HCT116 (cell line): ENCODE measurements around the gene EPB41L5. TPM values are rescaled to one million over a fixed set of nuclear protein-coding genes. Genes with fewer than 3 reads are reported as not detected.

Source experiments
- ATAC-seq: fragments of 200-7000 bp; cut with Tn5 transposase; 2 replicates; pipeline ENCODE4 v1.9.1; 2020; ENCODE audit warnings: mild to moderate bottlenecking, moderate library complexity
- BruUV-seq: library from RNA; stranded (reverse); fragments of 400-500 nt; replicated peaks from 2 replicates; lab custom pipeline; 2021; lab: Mats Ljungman, UMichigan
- CTCF ChIA-PET: fragments of 300-600 bp; sonication (Branson Sonifier 250); formaldehyde crosslinking; loops from one replicate; lab custom pipeline; 2021; ENCODE audit warnings: antibody characterized with exemption; lab: Charles Lee
- POLR2A ChIA-PET: fragments of 300-600, 350-600 bp; sonication (Branson Sonifier 250); formaldehyde crosslinking; loops from one replicate; lab custom pipeline; 2021; ENCODE audit warnings: antibody characterized with exemption; lab: Charles Lee
- RAD21 ChIA-PET, 2 experiments: fragments of 300-600 bp; sonication (Branson Sonifier 250); formaldehyde crosslinking; loops; one replicate each; lab custom pipeline; 2023; ENCODE audit warnings: low total read pairs in 2 of 2; ENCODE audit not compliant: uncharacterized antibody in 2 of 2, unreplicated experiment in 2 of 2, low non-redundant PET in 1 of 2; lab: Charles Lee
- DNase-seq: peaks from one replicate; pipeline ENCODE4 v3.0.0-alpha.2; 2010; ENCODE audit warnings: low read depth, low spot score
- H2AFZ ChIP-seq: fragments of 200-600 bp; shearing (Covaris generic), sonication (generic); 2 replicates; pipeline ENCODE4 v1.6.1; 2017; ENCODE audit warnings: low read depth, mixed run types, mixed read lengths, antibody characterized with exemption, low read length; ENCODE audit not compliant: poor library complexity, severe bottlenecking
- H3K27ac ChIP-seq: 2 replicates; pipeline ENCODE4 v1.5.1; 2012; ENCODE audit warnings: low read depth, low read length
- H3K27me3 ChIP-seq: fragments of 200-600 bp; sonication (generic); 2 replicates; pipeline ENCODE4 v1.6.1; 2016; ENCODE audit warnings: mixed run types, low read length, mixed read lengths; ENCODE audit not compliant: insufficient read depth
- H3K36me3 ChIP-seq, 2 experiments: fragments of 200-500 bp in 1 of 2; fragments of 200-600 bp in 1 of 2; sonication (Bioruptor generic) in 1 of 2; sonication (generic) in 1 of 2; 2 replicates each; pipeline versions ENCODE4 v1.5.1 to v1.6.1; 2014 to 2016; ENCODE audit warnings: low read length in 2 of 2, inconsistent platforms in 1 of 2, mixed read lengths in 1 of 2, mixed run types in 1 of 2; ENCODE audit not compliant: insufficient read depth in 2 of 2, control insufficient read depth in 1 of 2
- H3K4me1 ChIP-seq, 2 experiments: fragments of 200-600 bp in 1 of 2; sonication (generic) in 1 of 2; 2 replicates each; pipeline versions ENCODE4 v1.5.1 to v1.6.1; 2012 to 2017; ENCODE audit warnings: low read length in 2 of 2, inconsistent platforms in 1 of 2, mild to moderate bottlenecking in 1 of 2, mixed read lengths in 1 of 2, mixed run types in 1 of 2, moderate library complexity in 1 of 2; ENCODE audit not compliant: insufficient read depth in 2 of 2, control insufficient read depth in 1 of 2
- H3K4me2 ChIP-seq: fragments of 200-600 bp; sonication (generic); 2 replicates; pipeline ENCODE4 v1.6.1; 2017; ENCODE audit warnings: mixed run types, low read length, mixed read lengths
- H3K4me3 ChIP-seq, 2 experiments: fragments of 200-600 bp in 1 of 2; sonication (generic) in 1 of 2; replicated peaks in 1 of 2; 2 replicates each; pipeline ENCODE4 v1.5.1; 2011 to 2016; ENCODE audit warnings: low read length in 2 of 2, control low read depth in 1 of 2, low read depth in 1 of 2, mild to moderate bottlenecking in 1 of 2, mixed read lengths in 1 of 2, mixed run types in 1 of 2
- H3K79me2 ChIP-seq: fragments of 200-600 bp; sonication (generic); 2 replicates; pipeline ENCODE4 v1.6.1; 2017; ENCODE audit warnings: mild to moderate bottlenecking, mixed run types, low read length, moderate library complexity, mixed read lengths; ENCODE audit not compliant: insufficient read depth
- H3K9ac ChIP-seq: fragments of 200-600 bp; sonication (generic); 2 replicates; pipeline ENCODE4 v1.6.1; 2016; ENCODE audit warnings: low read length, mixed read lengths
- H3K9me2 ChIP-seq: fragments of 200-600 bp; sonication (generic), shearing (Covaris generic); 2 replicates; pipeline ENCODE4 v1.6.1; 2017; ENCODE audit warnings: mixed run types, mild to moderate bottlenecking, moderate library complexity; ENCODE audit not compliant: insufficient read depth
- H3K9me3 ChIP-seq, 2 experiments: fragments of 200-500 bp in 1 of 2; fragments of 200-600 bp in 1 of 2; sonication (Bioruptor generic) in 1 of 2; sonication (generic) in 1 of 2; 2 replicates each; pipeline ENCODE4 v1.6.1; 2014 to 2017; ENCODE audit warnings: low read length in 2 of 2, mixed read lengths in 2 of 2, inconsistent platforms in 1 of 2, low read depth in 1 of 2, mild to moderate bottlenecking in 1 of 2, mixed run types in 1 of 2, moderate library complexity in 1 of 2; ENCODE audit not compliant: control insufficient read depth in 1 of 2, insufficient read depth in 1 of 2
- H4K20me1 ChIP-seq: fragments of 200-600 bp; sonication (generic), shearing (Covaris generic); 2 replicates; pipeline ENCODE4 v1.6.1; 2017; ENCODE audit warnings: mixed run types, mild to moderate bottlenecking, moderate library complexity; ENCODE audit not compliant: insufficient read depth
- EGR1 ChIP-seq: IDR thresholded peaks from 2 replicates; pipeline ENCODE4 v1.6.1; 2012; ENCODE audit warnings: low read depth
- POLR2AphosphoS5 ChIP-seq: IDR thresholded peaks from 2 replicates; pipeline ENCODE4 v1.6.1; 2011; ENCODE audit warnings: mild to moderate bottlenecking, low read depth, low read length, moderate library complexity
- SIN3A ChIP-seq: IDR thresholded peaks from 2 replicates; pipeline ENCODE4 v1.6.1; 2012; ENCODE audit warnings: low read depth
- YY1 ChIP-seq: IDR thresholded peaks from 2 replicates; pipeline ENCODE4 v1.6.1; 2011; ENCODE audit warnings: low read length, low read depth, moderate library complexity, mild to moderate bottlenecking; ENCODE audit not compliant: insufficient replicate concordance; ENCODE audit errors: extremely low read depth
- ZNF274 ChIP-seq: fragments of 200-500 bp; sonication (Bioruptor generic); IDR thresholded peaks from 2 replicates; pipeline ENCODE4 v1.6.1; 2014; ENCODE audit warnings: mild to moderate bottlenecking, low read depth, low read length, inconsistent platforms
- intact Hi-C: fragments of 100-400 bp; cut with micrococcal nuclease; formaldehyde crosslinking; loops from 2 replicates; pipeline ENCODE4 v1.10.0; 2022
- total RNA-seq: library from RNA; stranded (reverse); gene quantifications from one replicate; pipeline ENCODE4 v1.2.1, GENCODE V29; 2021; ENCODE audit not compliant: unreplicated experiment
- TF ChIP-seq, protein P1 (sequence below), 3 experiments: fragments of 200-600 bp in 1 of 3; sonication (generic) in 1 of 3; IDR thresholded peaks in 2 of 3; conservative IDR thresholded peaks in 1 of 3; 2 replicates each; pipeline ENCODE4 v1.5.1; 2012 to 2017; ENCODE audit warnings: low read depth in 2 of 3, low read length in 2 of 3, antibody characterized with exemption in 1 of 3, borderline replicate concordance in 1 of 3, control low read depth in 1 of 3, mild to moderate bottlenecking in 1 of 3, mixed read lengths in 1 of 3, mixed run types in 1 of 3, moderate library complexity in 1 of 3; ENCODE audit not compliant: insufficient read depth in 1 of 3
- TF ChIP-seq, protein P2 (sequence below): IDR thresholded peaks from 2 replicates; pipeline ENCODE4 v1.6.1; 2012; ENCODE audit warnings: low read depth
- TF ChIP-seq, protein P3 (sequence below): IDR thresholded peaks from 2 replicates; pipeline ENCODE4 v1.6.1; 2012

Gene EPB41L5
- total RNA-seq, 1 experiment from 2014 or later = 14.7 TPM

- TF ChIP-seq YY1 = no peak
- TF ChIP-seq, protein P1, sequence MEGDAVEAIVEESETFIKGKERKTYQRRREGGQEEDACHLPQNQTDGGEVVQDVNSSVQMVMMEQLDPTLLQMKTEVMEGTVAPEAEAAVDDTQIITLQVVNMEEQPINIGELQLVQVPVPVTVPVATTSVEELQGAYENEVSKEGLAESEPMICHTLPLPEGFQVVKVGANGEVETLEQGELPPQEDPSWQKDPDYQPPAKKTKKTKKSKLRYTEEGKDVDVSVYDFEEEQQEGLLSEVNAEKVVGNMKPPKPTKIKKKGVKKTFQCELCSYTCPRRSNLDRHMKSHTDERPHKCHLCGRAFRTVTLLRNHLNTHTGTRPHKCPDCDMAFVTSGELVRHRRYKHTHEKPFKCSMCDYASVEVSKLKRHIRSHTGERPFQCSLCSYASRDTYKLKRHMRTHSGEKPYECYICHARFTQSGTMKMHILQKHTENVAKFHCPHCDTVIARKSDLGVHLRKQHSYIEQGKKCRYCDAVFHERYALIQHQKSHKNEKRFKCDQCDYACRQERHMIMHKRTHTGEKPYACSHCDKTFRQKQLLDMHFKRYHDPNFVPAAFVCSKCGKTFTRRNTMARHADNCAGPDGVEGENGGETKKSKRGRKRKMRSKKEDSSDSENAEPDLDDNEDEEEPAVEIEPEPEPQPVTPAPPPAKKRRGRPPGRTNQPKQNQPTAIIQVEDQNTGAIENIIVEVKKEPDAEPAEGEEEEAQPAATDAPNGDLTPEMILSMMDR (IDR thresholded peaks at IDR 0.05 in 2 of 3, conservative IDR thresholded peaks at IDR 0.05 in 1 of 3; ENCODE audit: borderline replicate concordance in 1 of 3, insufficient read depth in 1 of 3, low read depth in 2 of 3, low read length in 2 of 3) = no peak
Measured at GRCh38 chr2:120218181-120218580, 205.3 kb downstream of the EPB41L5 start (continued).

DNA sequence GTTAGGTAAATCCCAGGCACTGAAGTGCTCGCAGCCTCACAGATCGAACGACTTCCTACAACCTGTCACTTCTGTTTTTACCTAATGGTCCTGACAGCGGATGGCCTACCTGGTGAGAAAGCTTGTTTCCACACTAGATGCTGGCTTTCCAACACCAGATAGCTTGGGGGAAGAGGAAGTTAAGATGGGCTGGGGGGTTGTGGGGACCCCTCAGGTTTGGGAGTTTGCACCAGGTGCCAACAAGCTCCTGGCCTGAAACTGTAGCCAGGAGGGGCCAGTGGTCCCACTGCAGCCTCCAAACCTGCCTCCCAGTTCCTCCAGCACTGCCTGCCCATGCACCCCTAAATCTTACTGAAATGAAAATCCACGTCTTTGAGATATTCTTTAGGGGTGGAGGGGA is 206.4 kb downstream of the EPB41L5 start:
- no peak overlapping the region for H3K9ac ChIP-seq
- H3K79me2 ChIP-seq = peaks cover 26% of the 10 kb centered on the region
- RAD21 ChIA-PET = no interaction called here
- H3K4me2 ChIP-seq = no peak overlapping the region
- no TSS peak for BruUV-seq
- H2AFZ ChIP-seq = no peak overlapping the region
- peaks cover 6 to 27% of the 10 kb centered on the region in 2 experiments; a peak in 3 of 4 replicates for H3K4me1 ChIP-seq
- intact Hi-C loops = no loop called here
- DNase-seq (no peak), ATAC-seq (no peak)
- H3K27ac ChIP-seq = no peak overlapping the region
- no peaks in the 10 kb centered on the region for H3K27me3 ChIP-seq
- no peaks in the 10 kb centered on the region for H4K20me1 ChIP-seq
- no peaks in the 10 kb centered on the region for H3K9me2 ChIP-seq
- POLR2A ChIA-PET = no interaction called here
- no peaks in the 10 kb centered on the region for H3K9me3 ChIP-seq
- CTCF ChIA-PET = no interaction called here
- H3K36me3 ChIP-seq = peaks cover 0 to 7% of the 10 kb centered on the region in 2 experiments; a peak in 1 of 4 replicates
- H3K4me3 ChIP-seq = no peak overlapping the region
- TF ChIP-seq, protein P2, sequence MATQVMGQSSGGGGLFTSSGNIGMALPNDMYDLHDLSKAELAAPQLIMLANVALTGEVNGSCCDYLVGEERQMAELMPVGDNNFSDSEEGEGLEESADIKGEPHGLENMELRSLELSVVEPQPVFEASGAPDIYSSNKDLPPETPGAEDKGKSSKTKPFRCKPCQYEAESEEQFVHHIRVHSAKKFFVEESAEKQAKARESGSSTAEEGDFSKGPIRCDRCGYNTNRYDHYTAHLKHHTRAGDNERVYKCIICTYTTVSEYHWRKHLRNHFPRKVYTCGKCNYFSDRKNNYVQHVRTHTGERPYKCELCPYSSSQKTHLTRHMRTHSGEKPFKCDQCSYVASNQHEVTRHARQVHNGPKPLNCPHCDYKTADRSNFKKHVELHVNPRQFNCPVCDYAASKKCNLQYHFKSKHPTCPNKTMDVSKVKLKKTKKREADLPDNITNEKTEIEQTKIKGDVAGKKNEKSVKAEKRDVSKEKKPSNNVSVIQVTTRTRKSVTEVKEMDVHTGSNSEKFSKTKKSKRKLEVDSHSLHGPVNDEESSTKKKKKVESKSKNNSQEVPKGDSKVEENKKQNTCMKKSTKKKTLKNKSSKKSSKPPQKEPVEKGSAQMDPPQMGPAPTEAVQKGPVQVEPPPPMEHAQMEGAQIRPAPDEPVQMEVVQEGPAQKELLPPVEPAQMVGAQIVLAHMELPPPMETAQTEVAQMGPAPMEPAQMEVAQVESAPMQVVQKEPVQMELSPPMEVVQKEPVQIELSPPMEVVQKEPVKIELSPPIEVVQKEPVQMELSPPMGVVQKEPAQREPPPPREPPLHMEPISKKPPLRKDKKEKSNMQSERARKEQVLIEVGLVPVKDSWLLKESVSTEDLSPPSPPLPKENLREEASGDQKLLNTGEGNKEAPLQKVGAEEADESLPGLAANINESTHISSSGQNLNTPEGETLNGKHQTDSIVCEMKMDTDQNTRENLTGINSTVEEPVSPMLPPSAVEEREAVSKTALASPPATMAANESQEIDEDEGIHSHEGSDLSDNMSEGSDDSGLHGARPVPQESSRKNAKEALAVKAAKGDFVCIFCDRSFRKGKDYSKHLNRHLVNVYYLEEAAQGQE = no peak
- no peak for TF ChIP-seq SIN3A
- TF ChIP-seq POLR2AphosphoS5 = peak; percentile 27; the same call in 1 of the 2 replicates
- TF ChIP-seq, protein P3, sequence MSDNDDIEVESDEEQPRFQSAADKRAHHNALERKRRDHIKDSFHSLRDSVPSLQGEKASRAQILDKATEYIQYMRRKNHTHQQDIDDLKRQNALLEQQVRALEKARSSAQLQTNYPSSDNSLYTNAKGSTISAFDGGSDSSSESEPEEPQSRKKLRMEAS = no peak
- TF ChIP-seq ZNF274 = no peak
- TF ChIP-seq EGR1 = no peak
- TF ChIP-seq, all 23 proteins: peak for 1
